Duodenal mucosa (tissue), 2 donors: ENCODE results near the gene FUNDC2.

Source experiments
- H3K27ac ChIP-seq: one replicate; pipeline ENCODE4 v1.7.0; 2013; ENCODE audit warnings: low read depth, low read length
- H3K27me3 ChIP-seq, 2 donors: one replicate each; pipeline ENCODE4 v1.7.0; 2013; ENCODE audit warnings: low read length in 2 of 2, control low read depth in 1 of 2; ENCODE audit not compliant: insufficient read depth in 2 of 2, control insufficient read depth in 1 of 2
- H3K36me3 ChIP-seq, 2 donors: one replicate each; pipeline ENCODE4 v1.7.0; 2013; ENCODE audit warnings: low read length in 2 of 2, control low read depth in 1 of 2; ENCODE audit not compliant: insufficient read depth in 2 of 2, control insufficient read depth in 1 of 2
- H3K4me1 ChIP-seq, 2 donors: one replicate each; pipeline ENCODE4 v1.7.0; 2013; ENCODE audit warnings: low read length in 2 of 2, control low read depth in 1 of 2; ENCODE audit not compliant: insufficient read depth in 2 of 2, control insufficient read depth in 1 of 2
- H3K4me3 ChIP-seq, 2 donors: one replicate each; pipeline ENCODE4 v1.7.0; 2013; ENCODE audit warnings: low read length in 2 of 2, low read depth in 1 of 2
- H3K9ac ChIP-seq, 2 donors: one replicate each; pipeline ENCODE4 v1.7.0; 2013; ENCODE audit warnings: low read length in 2 of 2, low read depth in 1 of 2
- H3K9me3 ChIP-seq, 2 donors: one replicate each; pipeline ENCODE4 v1.7.0; 2013; ENCODE audit warnings: low read length in 2 of 2, control low read depth in 1 of 2; ENCODE audit not compliant: control insufficient read depth in 1 of 2

The FUNDC2 gene, protein sequence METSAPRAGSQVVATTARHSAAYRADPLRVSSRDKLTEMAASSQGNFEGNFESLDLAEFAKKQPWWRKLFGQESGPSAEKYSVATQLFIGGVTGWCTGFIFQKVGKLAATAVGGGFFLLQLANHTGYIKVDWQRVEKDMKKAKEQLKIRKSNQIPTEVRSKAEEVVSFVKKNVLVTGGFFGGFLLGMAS

DNA sequence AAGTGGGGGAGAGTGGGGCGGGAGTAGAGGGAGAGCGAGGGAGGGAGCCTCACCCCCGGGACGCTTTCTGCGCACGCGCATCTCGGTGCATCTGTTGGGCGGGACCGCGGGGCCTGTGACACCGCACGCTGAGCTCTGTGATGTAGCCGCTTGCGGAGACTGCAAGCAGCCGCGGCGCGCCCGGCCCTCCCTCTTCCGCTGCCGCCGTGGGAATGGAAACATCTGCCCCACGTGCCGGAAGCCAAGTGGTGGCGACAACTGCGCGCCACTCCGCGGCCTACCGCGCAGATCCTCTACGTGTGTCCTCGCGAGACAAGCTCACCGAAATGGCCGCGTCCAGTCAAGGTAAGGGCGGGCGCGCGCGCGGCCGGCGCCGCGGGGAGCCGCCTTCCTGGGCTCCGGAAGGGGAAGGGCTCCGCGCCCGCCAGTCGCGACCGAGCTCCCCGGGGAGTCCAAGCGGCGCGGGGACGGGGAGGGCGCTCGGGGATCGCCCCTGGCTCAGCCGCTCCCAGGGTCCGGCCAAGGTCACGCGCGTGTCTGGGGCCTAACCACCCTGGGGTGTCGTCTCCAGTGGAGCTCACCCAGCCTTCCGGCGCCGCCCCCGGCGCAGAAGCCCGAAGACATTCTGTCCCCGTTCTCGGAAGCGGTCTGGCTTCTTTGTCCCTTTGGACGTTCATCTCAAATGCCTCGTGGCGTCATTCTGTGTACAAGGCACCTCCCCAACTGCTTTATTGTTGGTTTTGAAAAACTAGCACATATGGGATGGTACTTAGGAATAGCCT lies at the start of gene FUNDC2:
TSS of gene FUNDC2 (plus strand) at position 118 of the 782 bp plus-strand sequence. CDS start at position 213, 95 bp downstream.
- Histone ChIP-seq H3K4me3 (peak within 1 kb of the TSS; percentile 81 to 87), H3K27me3 (no peaks in the 10 kb centered on the region), H3K36me3 (no peaks in the 10 kb centered on the region), H3K9ac (peak within 1 kb of the TSS; percentile 90 to 96), H3K4me1 (peaks cover 3 to 13% of the 10 kb centered on the region in 2 donors), H3K9me3 (no peaks in the 10 kb centered on the region), H3K27ac (peak within 1 kb of the TSS; percentile 93)

DNA sequence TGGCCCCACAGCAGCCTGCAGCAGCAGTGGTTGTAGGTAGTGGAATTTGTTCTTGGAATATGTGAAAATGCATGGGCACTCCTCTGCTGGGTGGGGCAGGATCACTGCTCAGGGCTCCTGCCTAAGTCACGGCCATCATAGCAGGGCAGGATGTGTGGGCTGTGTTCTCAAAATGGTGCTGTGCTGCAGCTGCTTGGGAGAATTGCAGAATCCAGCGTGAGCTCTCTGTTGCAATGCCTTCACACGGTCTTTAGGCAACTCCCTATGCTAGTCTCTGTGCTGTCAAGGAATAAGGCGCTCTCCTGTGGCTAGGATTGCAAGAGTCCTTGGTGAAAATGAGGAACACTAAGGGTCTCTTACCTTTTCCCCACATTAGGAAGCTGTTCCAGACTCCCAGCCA lies 47.0 kb upstream of the FUNDC2 start:
- Histone ChIP-seq H3K4me3 (no peak overlapping the region), H3K9me3 (no peaks in the 10 kb centered on the region), H3K4me1 (no peaks in the 10 kb centered on the region), H3K9ac (no peak overlapping the region), H3K36me3 (no peaks in the 10 kb centered on the region), H3K27me3 (no peaks in the 10 kb centered on the region), H3K27ac (no peak overlapping the region)

DNA sequence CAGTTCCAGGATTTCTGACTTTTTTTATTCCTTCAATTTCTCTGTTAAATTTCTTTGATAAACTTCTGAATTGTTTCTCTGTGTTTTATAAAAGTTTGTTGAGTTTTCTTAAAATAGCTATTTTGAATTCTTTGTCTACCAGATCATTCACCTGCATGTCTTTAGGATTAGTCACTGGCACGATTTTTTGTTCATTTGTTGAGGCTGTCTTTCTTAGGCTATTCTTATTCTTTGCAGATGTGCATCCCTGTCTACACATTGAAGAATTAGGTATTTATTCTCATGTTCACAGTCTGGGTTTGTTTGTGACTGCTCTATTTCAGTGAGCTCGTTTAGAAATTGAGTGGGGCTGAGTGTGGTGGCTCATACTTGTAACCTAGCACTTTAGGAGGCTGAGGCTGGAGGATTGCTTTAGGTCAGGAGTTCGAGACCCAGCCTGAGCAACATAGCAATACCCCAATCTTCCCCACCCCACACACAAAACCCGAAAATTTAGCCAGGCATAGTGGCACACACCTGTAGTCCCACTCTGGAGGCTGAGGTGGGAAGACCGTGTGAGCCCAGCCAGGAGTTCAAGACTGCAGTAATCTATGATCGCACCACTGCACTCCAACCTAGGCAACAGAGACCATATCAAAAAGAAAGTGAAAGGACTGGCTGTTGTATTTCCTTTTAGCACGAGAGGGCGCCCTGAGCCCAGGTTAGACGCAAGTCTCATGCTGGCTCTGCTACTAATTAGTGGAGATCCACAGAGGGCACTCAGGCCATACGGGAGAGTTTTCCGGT lies 46.1 kb upstream of the FUNDC2 start:
- no peaks in the 10 kb centered on the region for H3K9me3 ChIP-seq
- H3K9ac ChIP-seq: peak overlapping the region; percentile 16 to 63
- H3K27me3 ChIP-seq: no peaks in the 10 kb centered on the region
- peak overlapping the region; percentile 62 to 67 for H3K4me3 ChIP-seq
- H3K27ac ChIP-seq: no peak overlapping the region
- no peaks in the 10 kb centered on the region for H3K4me1 ChIP-seq
- no peaks in the 10 kb centered on the region for H3K36me3 ChIP-seq

DNA sequence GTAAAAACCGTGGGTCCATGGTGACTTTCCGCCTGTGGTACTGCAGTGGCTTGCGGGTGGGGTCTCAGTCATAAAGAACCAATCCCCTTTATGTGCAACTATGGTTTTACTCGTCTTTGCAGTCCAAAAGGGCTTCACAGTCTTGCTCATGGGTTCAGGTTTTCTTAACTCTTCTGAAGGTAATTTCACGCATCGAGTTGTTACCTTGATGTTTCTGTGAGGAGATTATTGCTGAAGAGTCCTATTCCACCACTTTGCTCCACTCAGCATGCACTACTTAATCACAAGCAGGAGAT lies 45.6 kb upstream of the FUNDC2 start:
- no peak overlapping the region for H3K27ac ChIP-seq
- H3K9ac ChIP-seq: peak overlapping the region in 1 of 2 donors; percentile 16
- no peaks in the 10 kb centered on the region for H3K4me1 ChIP-seq
- H3K36me3 ChIP-seq: no peaks in the 10 kb centered on the region
- H3K9me3 ChIP-seq: no peaks in the 10 kb centered on the region
- H3K4me3 ChIP-seq: peak overlapping the region; percentile 42 to 62
- H3K27me3 ChIP-seq: no peaks in the 10 kb centered on the region

DNA sequence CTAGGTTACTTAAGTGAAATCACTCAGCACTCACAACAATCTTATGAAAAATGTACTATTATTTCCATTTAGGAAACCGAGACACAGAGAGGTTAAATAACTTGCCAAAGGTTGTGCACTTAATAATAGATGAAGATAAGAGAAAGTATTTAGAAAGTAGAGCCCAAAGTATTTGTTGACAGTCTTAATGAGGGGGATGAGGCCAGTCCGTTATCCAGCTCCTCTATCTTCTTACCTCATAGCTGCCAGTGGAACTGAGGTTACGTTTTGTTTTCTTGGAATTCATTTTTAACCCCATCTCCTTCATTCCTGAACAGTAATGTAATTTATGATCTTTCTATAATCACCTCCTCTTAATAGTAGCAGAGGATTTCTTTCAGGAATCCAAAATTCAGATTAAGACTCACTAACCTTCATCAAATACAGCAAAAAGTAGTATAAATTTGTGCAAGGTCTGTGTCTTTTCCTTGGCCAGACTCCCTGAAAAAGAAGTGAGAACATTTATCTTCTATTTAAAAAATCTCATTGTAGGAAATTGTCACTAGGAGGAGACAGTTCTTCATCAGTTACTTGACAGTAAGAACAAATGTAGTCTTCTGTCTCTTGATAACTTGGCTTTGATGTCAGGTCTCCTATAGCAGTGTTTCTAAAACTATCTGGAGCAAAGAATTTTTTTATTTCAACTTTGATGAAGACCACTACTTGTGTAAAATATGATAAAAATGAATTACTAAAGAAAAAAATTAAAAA lies 39.6 kb upstream of the FUNDC2 start:
- Histone ChIP-seq H3K9me3 (no peaks in the 10 kb centered on the region), H3K27me3 (no peaks in the 10 kb centered on the region), H3K4me1 (no peaks in the 10 kb centered on the region), H3K4me3 (no peak overlapping the region), H3K9ac (no peak overlapping the region), H3K36me3 (no peaks in the 10 kb centered on the region), H3K27ac (no peak overlapping the region)

DNA sequence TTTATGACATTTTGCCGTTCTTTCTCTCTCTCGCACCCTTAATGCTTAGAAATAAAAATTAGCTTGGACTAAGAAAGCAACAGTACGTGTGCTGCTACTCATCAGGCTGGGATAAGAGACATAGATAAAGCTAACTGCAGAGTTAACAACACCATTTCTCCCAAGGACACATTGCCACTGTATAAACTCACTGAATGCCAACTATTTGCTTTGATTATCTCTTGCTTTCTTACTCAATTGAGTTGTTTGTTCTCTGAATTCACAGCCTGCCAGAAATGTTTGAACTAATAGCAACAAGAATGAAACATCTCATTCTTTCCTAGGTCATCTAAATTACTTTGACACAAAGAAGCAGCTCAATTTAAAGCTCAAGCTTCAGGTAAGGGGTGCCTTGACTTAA lies 38.7 kb upstream of the FUNDC2 start:
- Histone ChIP-seq H3K4me1 (no peaks in the 10 kb centered on the region), H3K4me3 (no peak overlapping the region), H3K36me3 (no peaks in the 10 kb centered on the region), H3K27ac (no peak overlapping the region), H3K27me3 (no peaks in the 10 kb centered on the region), H3K9ac (no peak overlapping the region), H3K9me3 (no peaks in the 10 kb centered on the region)

DNA sequence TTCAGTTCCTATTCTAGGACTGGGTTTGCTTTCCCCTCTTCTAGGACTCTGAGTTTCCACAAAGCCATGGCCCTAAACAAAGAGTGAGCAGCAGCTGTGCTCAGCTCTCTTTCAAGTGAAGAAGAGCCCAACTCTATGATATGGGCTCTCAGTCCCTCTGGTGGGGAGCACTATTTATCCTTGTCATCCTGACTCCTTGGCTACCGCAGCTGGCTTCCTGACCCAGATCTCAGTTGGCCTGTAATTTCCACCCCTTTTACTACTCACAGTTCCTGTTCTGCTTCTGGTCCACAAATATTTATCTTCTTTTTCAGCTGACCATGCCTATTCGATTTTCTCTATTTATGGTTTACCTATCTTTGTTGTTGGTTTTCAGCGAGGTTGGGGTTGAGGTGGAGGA lies 37.9 kb upstream of the FUNDC2 start:
- H3K27ac ChIP-seq: no peak overlapping the region
- no peaks in the 10 kb centered on the region for H3K36me3 ChIP-seq
- no peaks in the 10 kb centered on the region for H3K4me1 ChIP-seq
- H3K9me3 ChIP-seq: no peaks in the 10 kb centered on the region
- H3K27me3 ChIP-seq: no peaks in the 10 kb centered on the region
- no peak overlapping the region for H3K4me3 ChIP-seq
- no peak overlapping the region for H3K9ac ChIP-seq

DNA sequence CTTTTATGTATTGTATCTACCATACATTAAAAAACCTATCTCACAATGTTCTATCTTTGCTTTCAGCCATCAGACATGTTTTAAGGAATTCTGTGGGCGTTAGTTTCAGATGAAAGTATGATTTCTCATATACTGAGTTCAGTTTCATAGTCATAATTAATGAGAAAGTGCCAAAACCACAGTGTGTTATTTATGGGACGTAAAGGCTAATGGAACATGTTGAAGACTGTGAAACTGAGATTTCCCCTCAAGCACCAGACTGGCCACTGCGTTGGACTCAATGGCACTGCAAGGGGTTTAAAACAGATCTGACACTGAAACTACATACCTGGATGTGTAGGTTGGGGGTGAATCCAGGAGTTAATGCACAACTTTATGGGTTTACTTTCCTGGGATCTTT lies 36.1 kb upstream of the FUNDC2 start:
- no peaks in the 10 kb centered on the region for H3K36me3 ChIP-seq
- no peaks in the 10 kb centered on the region for H3K9me3 ChIP-seq
- no peak overlapping the region for H3K4me3 ChIP-seq
- no peak overlapping the region for H3K9ac ChIP-seq
- no peaks in the 10 kb centered on the region for H3K27me3 ChIP-seq
- H3K4me1 ChIP-seq: no peaks in the 10 kb centered on the region
- no peak overlapping the region for H3K27ac ChIP-seq

DNA sequence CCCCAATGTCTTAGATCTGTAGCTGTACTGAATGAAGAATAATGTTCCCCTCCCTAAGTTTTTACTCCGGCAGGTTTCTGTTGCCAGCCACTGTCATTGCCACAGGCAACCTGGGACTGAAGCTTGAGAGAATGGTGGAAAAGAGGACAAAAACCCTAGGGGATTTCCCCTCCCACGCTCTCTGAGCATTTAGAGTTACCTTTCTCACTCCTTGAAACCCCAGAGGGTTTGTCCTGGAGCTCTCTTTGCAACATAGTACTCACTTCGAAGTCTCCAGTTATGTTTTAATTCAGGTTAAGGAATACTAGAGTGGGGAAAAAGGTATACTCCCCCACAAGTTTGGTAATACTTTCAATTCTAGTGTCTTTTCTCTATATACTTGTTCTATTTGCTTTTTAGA lies 35.6 kb upstream of the FUNDC2 start:
- no peak overlapping the region for H3K27ac ChIP-seq
- no peak overlapping the region for H3K4me3 ChIP-seq
- no peaks in the 10 kb centered on the region for H3K36me3 ChIP-seq
- no peaks in the 10 kb centered on the region for H3K4me1 ChIP-seq
- H3K9ac ChIP-seq: no peak overlapping the region
- H3K27me3 ChIP-seq: no peaks in the 10 kb centered on the region
- H3K9me3 ChIP-seq: no peaks in the 10 kb centered on the region

DNA sequence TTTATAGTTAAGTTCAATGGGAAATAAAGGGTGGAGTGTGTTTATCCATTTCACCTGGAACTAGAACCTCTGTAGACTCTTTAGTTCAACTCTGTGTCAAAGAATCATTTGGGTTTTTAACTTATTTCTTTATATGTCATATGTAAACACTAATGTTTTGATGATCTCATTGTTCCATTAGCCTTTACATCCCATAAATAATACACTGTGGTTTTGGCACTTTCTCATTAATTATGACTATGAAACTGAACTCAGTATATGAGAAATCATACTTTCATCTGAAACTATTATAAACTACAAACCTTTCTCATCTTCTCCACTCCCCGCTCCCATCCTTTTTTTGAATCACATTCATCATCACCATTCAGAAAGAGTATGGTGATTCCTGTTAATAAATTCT lies 35.2 kb upstream of the FUNDC2 start:
- H3K4me3 ChIP-seq: no peak overlapping the region
- H3K9ac ChIP-seq: no peak overlapping the region
- H3K4me1 ChIP-seq: no peaks in the 10 kb centered on the region
- H3K36me3 ChIP-seq: no peaks in the 10 kb centered on the region
- H3K27ac ChIP-seq: no peak overlapping the region
- no peaks in the 10 kb centered on the region for H3K27me3 ChIP-seq
- no peaks in the 10 kb centered on the region for H3K9me3 ChIP-seq
